Loucy (cell line): ENCODE results near the gene SYT8.

ENCODE experiments used
- EZH2phosphoT487 ChIP-seq: fragments of 200-600 bp; IDR thresholded peaks from 2 replicates; pipeline ENCODE4 v1.6.1; 2018; ENCODE audit warnings: antibody characterized with exemption, mild to moderate bottlenecking, moderate library complexity, borderline replicate concordance
- TF ChIP-seq, protein P1 (sequence below): fragments of 200-600 bp; sonication (generic); conservative IDR thresholded peaks from 2 replicates; pipeline ENCODE4 v1.5.1; 2014; ENCODE audit warnings: mild to moderate bottlenecking, antibody characterized with exemption, low read length

- TF ChIP-seq, protein P1, sequence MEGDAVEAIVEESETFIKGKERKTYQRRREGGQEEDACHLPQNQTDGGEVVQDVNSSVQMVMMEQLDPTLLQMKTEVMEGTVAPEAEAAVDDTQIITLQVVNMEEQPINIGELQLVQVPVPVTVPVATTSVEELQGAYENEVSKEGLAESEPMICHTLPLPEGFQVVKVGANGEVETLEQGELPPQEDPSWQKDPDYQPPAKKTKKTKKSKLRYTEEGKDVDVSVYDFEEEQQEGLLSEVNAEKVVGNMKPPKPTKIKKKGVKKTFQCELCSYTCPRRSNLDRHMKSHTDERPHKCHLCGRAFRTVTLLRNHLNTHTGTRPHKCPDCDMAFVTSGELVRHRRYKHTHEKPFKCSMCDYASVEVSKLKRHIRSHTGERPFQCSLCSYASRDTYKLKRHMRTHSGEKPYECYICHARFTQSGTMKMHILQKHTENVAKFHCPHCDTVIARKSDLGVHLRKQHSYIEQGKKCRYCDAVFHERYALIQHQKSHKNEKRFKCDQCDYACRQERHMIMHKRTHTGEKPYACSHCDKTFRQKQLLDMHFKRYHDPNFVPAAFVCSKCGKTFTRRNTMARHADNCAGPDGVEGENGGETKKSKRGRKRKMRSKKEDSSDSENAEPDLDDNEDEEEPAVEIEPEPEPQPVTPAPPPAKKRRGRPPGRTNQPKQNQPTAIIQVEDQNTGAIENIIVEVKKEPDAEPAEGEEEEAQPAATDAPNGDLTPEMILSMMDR, result no peak
- TF ChIP-seq EZH2phosphoT487, result no peak
These were observed 40.5 kb downstream of the SYT8 start for GRCh38 chr11:1875093-1875850.
